ENCODE results near the gene APOBEC2.

APOBEC2 gene

DNA sequence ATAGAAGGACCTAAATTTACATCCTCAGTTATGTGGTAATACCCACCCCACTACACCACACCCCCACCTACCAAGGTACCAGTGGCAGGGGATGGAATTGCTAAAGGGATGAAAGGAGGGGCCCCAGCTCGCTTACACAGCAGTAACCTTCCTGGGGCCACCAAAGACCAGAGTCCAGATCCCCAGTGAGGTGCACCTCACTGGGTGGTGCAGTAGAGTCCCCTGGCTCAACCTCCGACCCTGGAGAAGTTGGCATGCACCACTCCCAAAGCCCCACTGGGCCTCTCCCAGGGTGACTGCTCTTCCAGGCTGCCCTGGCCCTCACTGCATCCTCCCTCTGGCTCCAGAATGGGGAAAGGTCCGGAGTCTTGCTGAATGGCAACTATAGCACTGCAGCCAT lies 14.8 kb upstream of the APOBEC2 start:
- no peak for DNase-seq

DNA sequence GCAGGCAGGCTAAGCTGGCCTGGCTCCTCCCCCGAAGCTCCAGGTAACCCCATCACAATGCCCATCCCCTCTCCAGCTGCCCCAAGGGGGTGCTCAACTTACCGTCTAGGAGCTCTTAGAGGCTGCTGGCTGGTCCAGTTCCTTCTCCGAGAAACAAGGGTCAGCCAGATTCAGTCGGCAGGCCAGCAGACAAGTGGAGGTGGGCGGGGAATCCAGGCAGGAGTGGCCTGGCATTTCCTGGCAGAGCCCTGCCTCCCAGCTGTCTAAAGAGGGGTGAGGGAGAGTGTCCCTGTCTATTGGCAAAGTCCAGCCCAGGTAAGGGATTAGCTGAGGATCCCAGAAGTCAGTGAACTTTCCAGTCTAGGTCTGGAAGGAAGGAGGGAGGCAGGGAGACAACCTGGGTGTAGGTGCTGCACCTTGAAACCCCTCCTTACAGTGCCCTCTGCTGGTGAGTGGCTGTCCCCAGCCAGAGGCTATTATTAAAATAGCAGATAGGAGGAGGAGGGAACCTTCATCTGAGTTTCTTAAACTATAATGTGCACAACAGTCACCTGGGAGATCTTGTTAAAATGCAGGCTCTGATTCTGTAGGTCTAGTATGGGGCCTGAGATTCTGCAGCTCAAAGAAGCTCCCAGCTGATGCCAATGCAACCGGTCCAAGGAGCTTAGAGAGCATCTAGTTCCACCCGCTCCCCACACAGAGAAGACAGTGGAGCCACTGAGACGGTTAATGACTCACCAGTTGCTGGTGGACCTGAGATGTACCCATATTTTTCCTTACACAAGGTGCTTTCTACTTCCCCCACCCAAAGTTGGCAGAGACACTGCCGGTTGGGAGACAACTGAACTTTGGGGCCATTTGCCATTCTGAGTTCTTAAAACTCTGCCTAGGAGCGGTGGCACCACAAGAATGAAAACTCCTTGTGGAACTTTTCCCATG lies 13.7 kb upstream of the APOBEC2 start, which contains the start of gene UNC5CL:
UNC5CL (minus strand) TSS at position 162 of the 939 bp plus-strand sequence. CDS start 4,147 bp downstream, outside the sequence.
- peak; percentile 49 to 51 for DNase-seq

DNA sequence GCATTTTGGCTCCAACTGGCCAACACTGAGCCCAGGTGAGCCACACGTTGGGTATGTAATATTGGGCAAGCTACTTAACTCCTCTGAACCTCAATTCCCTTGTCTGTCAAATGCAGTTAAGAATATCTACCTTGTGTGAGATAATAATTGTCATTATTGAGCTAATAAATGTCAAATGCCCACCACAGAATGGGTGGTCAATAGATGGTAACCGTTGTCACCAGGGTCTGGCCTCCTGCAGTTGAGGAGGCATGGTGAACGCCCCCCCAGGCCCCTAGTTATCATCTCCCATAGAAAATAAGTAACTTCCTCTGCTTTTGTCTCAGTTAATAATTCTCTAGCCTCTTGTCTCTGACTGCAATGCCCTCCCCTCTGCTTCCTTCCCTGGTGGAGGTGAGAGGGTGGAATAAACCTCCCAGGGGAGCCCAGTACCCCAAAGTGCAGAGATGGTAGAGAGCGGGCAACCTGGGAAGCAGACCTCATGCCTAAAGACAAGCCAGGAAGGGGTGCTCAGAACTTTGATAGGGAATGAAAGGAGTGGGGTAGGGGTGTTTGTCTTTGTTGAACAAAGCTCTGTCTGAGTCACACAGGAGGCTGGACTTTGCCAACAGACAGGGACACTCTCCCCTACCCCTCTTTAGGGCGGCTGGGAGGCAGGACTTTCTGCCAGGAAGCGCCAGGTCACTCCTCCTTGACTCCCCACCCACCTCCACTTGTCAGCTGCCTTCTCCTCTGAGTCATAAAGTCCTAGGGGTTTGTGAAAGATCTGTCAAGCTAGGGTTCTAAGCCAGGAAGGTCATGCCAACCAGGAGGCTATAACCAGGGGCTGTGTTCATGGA lies 12.7 kb upstream of the APOBEC2 start:
- DNase-seq = no peak

DNA sequence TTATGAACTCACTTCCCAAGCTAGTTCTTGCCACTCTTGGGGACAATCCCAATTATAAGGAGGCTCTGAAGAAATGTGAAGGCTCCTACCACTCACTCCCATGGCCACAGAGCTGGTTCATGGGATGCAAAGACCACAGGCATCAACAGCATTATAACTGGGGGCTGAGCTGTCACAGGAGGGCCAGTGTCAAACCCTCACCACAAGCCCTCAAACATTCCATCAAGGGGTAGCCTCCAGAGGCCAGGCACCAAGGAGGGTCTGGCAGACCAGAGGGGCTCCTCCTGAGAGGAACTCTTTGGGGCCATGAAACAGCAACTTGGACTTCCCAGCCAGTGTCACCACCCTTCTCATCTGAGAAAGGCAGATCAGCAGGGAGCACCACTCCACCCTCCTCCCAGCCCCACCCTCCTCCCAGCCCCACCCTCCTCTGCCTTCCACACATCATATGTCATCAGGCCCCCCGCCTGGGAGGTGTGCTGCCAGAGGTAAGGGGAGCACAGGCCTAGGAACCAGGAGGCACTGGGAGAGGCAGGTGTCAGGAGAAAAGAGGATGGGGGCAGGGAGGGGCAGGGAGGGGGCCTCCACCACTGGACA lies 12.0 kb upstream of the APOBEC2 start:
- no peak for DNase-seq

DNA sequence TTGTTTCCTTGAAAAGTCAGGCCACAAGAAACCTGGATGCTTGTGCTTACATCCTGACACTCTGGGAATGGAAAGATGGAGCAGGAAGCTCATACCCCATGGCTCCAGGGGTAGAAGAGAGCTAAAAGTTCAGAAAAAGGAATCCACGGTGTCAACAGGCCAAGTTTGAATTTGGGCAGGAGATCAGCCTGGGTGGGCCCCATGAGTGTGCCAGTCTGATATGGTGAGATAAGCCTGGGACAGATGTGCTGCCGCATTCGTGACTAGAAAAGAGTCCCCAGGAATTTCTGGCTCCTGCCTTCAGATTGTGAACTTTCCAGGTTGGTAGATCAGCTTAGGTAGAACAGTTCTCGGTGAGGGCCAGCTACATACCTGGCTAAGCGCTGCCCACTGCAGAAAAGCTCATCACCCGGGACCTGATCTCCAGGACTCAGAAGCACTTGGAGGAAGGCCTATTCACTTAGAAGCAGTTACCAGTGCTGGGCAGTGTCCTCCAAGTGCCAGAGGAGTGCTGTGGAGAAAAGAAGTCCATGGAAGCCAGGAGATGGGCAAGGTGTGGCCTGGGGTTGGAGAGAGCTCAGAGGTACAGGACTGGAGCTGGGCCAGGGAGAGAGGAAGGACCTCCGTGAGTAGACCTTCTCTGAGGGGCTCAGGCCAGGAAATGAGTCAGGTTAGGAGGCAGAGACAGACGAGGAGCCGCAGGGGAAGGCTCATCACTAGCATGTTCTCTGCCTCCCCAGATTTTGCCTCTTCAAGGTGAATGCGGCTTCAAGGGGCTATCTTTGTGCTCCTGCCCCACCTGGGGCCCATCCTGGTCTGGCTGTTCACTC lies 10.6 kb upstream of the APOBEC2 start, which contains the start of gene TSPO2:
TSPO2 (plus strand) TSS at position 242 of the 830 bp plus-strand sequence; CDS start at position 761, 519 bp downstream.
- no peak for DNase-seq

DNA sequence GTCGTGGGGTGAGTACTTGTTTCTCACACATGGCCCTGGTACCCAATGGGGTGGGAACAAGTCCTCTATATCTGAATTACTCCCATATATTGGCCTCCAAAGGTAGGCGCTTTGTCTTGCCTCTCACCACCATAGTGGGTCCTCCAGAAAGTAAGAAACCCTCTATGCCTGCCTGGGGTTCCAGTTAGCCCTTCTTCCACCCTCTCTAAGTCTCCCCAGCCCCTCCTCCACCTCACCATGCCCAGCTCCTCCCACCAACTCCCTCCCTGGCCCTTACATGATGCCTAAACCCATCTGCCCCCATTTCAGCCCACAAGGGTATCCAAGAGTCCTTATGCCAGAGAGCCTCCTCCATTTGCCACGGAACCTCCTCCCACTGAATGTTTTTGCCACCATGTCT lies 9.9 kb upstream of the APOBEC2 start:
- no peak for DNase-seq

DNA sequence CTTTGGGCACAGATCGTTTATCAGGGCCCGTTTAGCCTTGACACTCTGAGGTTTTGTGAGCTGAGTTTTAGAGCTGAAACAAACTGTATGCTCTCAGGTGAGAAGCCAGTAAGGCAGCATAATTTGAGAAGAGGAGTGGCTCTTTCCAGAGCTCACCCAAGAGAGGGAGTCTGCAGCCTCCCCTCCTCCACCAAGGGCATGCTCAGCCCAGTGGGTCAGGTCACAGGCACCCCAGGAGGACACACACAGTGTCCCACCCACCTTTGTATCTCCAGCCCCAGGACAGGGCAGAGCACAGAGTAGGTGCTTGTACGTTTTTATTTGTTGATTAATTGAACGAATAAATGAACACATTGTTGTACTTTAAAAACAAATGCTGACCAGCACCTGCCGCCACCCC lies 7.3 kb upstream of the APOBEC2 start:
- no peak for DNase-seq

DNA sequence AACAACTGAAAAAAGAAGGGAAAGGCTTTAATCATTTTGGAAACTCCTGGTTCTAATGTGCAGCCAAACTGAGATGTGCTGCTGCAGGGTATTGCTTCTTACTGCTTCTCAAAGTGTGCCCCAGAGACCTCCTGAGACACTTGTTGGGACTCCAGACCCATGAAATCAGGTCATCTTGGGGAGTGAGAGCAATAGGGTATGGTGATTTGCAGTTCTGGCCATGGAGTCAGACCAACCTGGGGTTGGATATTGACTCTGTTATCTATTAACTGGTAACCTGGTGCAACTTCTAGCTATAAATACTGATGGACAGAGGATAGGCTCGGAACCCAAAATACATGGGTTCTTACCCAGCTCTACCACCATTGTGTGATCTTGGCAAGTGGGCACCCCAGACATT lies 6.9 kb upstream of the APOBEC2 start:
- no peak for DNase-seq

DNA sequence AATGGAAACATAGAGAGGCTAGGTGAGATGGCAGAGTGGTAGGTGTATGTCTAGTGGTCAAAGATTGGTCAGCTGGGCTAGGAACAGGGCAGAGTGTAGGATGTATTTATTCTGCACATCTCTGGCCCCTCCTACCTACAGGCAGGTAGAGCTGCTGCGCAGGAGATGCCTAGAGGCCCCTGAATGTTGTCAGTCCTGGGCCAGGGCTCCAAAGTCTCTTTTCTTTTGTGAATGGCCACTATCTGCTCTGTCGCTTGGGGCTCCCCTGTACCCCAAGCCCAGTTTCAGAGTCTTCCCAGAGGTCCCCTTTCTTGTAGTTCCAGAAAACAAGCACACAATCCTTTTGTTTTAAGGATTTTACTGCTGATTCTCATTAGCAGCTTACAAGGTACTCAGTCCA lies 5.7 kb upstream of the APOBEC2 start:
- no peak for DNase-seq

DNA sequence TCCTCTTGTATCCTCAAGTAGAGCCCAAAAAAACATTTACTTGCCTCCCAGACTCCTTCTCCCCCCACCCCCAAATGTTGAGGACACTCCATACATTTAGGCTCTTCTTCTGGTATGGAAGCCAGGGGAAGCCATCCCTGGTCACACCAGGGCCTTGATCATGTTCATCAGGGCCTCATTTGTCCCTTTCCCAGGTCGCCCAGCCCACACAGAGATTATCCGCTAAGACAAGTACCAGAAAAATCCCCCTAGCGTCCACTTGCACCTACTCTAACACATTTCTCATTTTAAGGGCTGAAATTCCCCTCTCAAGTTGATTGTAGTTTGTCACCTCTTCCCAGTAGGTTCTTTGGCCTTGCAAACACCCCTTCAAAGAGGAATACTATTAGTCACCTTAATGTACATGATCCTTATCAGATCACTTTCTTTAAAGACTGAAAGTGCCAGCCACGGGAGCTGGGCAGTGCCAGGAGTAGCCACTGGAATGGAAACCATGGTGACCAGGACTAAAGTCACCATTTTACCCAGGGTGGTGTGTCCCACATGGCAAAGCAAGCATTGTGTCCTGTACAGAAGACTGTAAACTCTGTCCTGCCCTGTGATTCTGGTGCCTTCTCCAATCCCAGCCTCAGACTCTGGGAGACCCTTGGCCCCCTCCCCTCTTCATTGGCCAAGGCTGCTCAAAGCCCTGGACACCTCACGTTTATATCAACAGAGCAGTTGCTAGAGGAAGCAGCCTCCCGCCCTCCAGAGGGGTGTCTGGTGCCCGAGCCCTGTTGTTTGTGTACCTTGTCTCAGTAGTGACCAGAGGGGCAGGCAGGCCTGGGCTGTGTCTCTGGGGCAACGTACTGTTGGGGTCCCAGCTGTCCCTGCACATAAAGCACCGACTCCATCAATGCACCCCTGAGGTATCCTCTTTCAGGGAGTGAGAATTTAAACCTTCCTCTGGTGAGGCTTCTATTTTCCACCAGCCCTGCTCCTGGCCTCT lies 5.0 kb upstream of the APOBEC2 start:
- DNase-seq = no peak

DNA sequence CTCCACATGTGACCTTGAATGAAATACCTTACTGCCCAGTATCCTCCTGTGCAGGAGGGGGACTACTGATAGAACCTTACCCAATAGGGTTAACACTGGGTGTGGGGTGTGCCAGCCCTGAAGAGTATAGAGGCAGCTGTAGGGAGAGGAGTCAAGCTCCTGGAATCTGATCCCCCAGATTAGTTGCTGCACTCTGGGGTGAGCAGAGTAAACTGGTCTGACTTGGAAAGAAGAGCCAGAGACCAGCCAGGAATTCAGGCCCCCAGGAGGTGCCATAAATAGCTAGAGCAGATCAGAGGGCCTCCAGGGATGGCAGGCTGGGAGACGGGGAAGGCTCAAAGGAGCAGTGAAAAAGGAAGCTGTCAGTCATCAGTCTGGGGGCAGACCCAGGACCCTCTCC lies 3.5 kb upstream of the APOBEC2 start:
- DNase-seq = no peak

DNA sequence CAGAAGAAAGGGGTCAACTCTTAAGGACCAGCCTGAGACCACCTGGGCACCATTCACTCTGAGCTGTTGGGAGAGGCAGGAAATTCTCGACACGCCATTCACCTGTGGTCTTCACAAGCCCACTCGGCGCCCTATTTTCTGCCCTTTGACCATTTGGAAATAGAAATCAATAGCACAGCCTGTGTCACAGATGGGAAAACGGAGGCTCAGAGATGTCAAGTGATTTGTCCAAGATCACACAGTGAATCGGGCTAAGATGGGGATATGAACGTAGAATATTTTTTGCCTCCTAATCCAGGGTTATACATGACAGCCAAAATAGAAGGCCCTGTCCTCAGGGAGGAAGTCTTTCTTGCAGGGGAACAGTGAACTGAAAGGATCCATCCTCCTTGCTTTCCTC lies 3.0 kb upstream of the APOBEC2 start:
- DNase-seq = no peak

DNA sequence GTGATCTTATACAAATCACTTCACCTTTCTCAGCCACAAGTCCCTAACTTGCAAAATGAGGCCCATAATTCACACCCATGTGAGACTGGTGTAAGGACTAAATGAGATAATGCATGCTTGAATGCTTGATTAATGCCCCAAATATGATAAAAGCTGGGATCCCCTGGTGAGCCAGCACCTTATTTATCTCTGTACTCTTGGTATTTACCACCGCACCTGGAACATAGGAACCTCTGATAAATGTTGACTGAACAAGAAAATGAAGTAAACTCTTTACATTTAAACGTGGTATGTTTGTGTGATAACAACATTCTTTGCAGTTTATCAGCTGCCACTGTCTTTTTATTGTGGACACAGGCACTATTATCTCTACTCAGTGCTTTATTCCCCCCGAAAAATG lies 2.5 kb upstream of the APOBEC2 start:
- DNase-seq = no peak

DNA sequence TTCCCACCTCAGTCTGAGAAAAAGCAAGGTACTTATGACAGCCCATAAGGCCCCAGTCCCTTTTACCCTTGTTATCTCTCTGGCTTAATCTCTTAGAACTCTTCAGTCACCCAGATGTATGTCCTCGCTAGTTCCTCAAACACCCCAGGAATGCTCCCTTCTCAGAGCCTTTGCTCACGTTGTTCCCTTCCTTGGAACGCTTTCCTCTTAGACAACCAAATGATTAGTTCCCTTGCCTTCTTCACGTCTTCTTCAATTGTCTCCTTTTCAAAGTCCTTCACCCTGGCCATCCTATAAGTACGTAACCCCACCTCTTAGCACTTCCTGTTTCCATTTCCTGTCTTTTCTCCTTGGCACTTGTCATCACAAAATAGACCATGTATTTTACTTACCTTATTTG lies 1.1 kb upstream of the APOBEC2 start:
- DNase-seq = no peak

DNA sequence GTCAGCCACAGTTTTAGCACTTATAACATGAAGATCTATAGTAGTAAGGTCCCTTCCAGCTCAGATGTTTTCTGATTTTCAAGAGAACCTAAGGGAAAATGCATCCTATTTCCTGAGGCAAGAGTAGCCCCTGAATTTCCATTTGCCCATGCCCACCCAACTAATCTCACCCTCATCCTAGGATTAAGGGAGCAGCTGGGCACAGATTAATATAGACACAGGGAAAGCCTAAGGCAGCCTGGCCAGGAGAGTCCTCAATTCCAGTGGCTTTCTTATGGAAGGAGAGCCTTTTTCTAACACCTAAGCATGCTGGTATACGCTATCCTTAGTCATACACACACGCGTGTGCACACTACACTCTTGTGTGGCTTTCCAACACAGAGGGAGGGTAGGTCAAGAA lies 1.5 kb downstream of the APOBEC2 start:
- no peak for DNase-seq

DNA sequence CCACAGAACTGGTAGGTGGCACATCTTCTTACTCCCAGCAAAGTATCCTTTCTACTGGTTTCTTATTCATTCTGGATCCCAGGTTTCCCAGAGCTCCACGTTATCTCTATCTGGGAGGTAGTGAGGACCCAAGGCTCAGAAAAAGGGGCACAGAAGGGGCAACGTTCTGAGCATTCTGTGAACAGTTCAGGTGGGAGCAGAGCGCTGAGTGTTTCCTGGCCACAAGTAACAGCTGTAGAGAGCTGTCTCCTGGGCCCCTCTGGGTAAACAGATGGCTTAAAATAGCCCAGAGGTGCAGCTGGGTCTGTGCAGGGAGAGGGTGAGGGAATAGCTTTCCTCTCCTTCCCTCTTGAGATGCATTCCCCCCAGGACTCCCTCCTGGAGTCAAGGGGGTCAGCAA lies 2.1 kb downstream of the APOBEC2 start:
- no peak for DNase-seq

DNA sequence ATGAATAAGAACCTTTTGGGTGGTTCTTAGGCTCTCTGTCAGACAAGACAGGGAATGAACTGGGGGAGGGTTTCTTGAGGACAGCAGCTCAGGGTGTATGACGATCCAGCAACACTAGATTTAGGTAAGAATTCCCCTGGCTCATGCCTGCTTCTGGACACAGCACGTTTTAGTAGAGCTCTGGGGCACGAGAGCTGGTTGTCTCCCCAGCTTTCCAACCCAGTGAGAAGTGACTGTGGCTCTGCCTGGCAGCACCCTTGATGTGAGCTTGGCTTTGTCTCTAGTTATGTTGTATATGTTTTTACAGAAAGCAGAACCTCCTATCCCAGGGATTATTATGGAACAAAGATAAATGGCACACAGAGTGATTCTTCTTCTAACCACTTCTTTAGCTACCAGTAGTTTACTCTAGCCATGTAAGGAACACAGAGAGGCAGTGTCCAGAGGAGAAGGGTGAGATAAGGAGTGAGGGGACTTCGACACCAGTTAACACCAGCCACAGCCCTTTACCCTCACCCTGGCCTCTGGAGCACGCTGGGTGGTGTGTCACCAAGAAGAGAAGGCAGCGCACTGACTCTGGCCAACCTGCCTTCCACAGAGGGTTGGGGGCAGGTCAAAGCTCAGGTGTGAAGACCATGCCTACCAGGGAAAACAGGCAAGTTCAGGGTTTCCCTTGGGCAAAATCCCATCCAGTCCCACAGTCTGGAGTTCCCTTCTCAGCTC lies 3.9 kb downstream of the APOBEC2 start:
- DNase-seq = no peak

DNA sequence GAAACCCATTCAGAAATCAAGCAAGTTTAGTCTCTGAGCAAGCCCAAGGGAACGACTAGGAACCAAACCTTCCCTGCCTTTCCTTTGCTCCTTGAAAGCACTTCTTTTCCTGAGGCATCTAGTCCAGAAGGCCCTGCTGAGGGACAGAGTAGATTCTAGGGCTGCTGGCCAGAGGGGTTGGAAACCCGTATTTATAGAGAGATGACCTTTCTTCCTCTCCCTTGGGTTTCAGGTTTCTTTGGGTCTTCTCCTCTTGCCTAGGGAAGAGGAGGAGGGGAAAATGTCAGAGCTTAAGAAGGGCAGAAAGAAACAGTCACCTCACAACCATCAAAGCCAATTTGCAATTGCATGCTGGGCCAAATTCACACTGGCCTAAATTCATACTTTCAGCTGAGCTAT lies 5.8 kb downstream of the APOBEC2 start:
- DNase-seq = no peak

DNA sequence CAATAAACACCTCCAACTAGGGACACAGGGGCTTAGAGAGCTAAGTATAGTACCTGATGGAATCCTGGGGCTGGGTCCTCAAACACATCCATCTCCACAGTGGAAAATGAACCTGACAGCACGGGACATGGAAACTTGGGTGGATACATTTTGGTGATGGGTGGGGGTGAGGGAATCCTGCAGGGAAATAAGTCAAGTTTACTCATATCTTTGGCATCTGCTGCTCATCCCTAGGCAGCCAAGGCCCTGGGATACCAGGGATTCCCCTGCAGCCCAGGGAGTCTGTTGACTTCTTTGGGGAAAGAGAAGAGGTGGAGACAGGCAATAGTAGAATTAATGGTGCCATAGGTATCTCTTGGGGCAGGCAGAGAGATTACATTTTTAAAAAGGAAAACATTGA lies 6.6 kb downstream of the APOBEC2 start:
- DNase-seq = no peak

DNA sequence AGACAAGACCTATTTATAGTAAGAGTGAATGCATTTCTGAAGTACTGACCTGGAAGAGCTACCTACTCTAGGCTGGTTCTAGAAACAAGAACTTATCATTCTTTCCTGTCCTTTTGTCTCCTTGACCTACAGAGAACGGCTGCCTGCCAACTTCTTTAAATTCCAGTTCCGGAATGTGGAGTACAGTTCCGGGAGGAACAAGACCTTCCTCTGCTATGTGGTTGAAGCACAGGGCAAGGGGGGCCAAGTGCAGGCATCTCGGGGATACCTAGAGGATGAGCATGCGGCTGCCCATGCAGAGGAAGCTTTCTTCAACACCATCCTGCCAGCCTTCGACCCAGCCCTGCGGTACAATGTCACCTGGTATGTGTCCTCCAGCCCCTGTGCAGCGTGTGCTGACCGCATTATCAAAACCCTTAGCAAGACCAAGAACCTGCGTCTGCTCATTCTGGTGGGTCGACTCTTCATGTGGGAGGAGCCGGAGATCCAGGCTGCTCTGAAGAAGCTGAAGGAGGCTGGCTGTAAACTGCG lies 8.3 kb downstream of the APOBEC2 start:
- no peak for DNase-seq
